NT2/D1 (cell line): ENCODE data around the gene INSL4.

ENCODE experiments used
- SUZ12 ChIP-seq: IDR thresholded peaks from 2 replicates; pipeline ENCODE4 v1.6.1; 2011; ENCODE audit not compliant: insufficient read length, insufficient read depth; ENCODE audit errors: extremely low read depth
- ZNF274 ChIP-seq: IDR thresholded peaks from 2 replicates; pipeline ENCODE4 v1.6.1; 2011; ENCODE audit warnings: mild to moderate bottlenecking, low read depth, low read length

DNA sequence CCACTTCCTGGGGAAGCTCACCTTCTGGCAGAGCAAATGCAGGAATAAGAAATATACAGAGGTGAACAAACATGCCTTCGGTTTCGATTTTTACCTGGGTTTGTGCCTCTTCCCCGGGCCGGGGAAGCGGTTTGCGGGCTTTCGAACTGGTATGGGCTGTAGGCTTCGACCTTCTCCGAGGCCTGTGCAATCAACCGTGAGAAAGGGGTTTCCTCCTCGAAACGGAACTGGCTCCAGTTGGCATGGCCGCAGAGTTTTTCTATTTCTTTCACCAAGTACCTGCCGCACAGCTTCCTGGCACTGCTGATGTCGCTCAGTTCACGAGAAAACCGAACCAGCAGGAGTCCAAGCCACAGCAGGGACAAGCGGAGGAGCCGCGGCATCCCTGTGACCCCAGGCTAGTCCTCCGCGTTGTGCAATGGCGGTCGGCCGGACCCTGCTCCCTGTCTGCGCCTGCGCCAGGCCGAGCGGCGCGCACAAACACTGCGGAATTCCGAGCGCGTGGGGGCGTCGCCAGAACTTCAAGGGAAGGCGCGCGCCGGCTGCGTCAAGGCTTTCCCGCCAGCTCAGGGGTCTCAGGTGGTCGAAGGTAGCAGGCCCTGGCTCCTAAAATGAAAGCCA, 45.9 kb upstream of the INSL4 start, which contains the start of gene INSL6:
- no peak for TF ChIP-seq ZNF274
- TF ChIP-seq SUZ12, result no peak
